SK-MEL-5 (cell line): ENCODE measurements around the gene CPHXL2. TPM values are rescaled to one million over a fixed set of nuclear protein-coding genes. Genes with fewer than 3 reads are reported as not detected.

Experiments
- DNase-seq: peaks from one replicate; pipeline ENCODE4 v3.0.0-alpha.2; 2016; ENCODE audit warnings: low read depth, low spot score
- in situ Hi-C: cut with HindIII; loops from 2 replicates; pipeline ENCODE4 v1.10.0; 2016; ENCODE audit warnings: low sequenced_read_pairs, high pct_unique_total_duplicates, low pct_unique_long_range_greater_than_20kb
- total RNA-seq: library from RNA; depleted of rRNA; stranded (reverse); fragments of >200 nt; shearing (Covaris generic); gene quantifications from 2 replicates; pipeline ENCODE4 v1.2.3, GENCODE V29; 2014

Gene CPHXL2
- total RNA-seq, 1 experiment from 2014 or later, result not detected

- in situ Hi-C loops, result no loop called here
- peak; percentile 92 for DNase-seq
Observed at GRCh38 chr16:75647492-75648264, 29.1 kb downstream of the CPHXL2 start, which contains the start of the genes KARS1 and TERF2IP. KARS1 (minus strand) TSS chr16:75647665; CDS start chr16:75647639, 26 bp downstream. TERF2IP (plus strand) TSS chr16:75647773; CDS start chr16:75647883, 110 bp downstream.

GRCh38 chr16:75647112-75647491 lies 29.7 kb downstream of the CPHXL2 start:
- no peak for DNase-seq
- in situ Hi-C loops, result no loop called here

- in situ Hi-C loops, result no loop called here
- no peak for DNase-seq
Observed at GRCh38 chr16:75644240-75645012, 32.4 kb downstream of the CPHXL2 start.

- in situ Hi-C loops, result no loop called here
- DNase-seq, result no peak
Observed at GRCh38 chr16:75640598-75640997, 36.2 kb downstream of the CPHXL2 start.

GRCh38 chr16:75635036-75635435 lies 41.8 kb downstream of the CPHXL2 start:
- in situ Hi-C loops, result no loop called here
- DNase-seq, result no peak

GRCh38 chr16:75632857-75633256 lies 44.0 kb downstream of the CPHXL2 start:
- in situ Hi-C loops, result no loop called here
- no peak for DNase-seq

GRCh38 chr16:75630052-75630451 lies 46.8 kb downstream of the CPHXL2 start:
- no peak for DNase-seq
- in situ Hi-C loops, result no loop called here

GRCh38 chr16:75629132-75629531 lies 47.7 kb downstream of the CPHXL2 start:
- no peak for DNase-seq
- in situ Hi-C loops, result no loop called here

GRCh38 chr16:75628351-75628750 lies 48.5 kb downstream of the CPHXL2 start:
- in situ Hi-C loops, result no loop called here
- no peak for DNase-seq

- in situ Hi-C loops, result no loop called here
- DNase-seq, result peak; percentile 60
Observed at GRCh38 chr16:75627851-75628250, 49.0 kb downstream of the CPHXL2 start.

GRCh38 chr16:75626806-75627205 lies 50.0 kb downstream of the CPHXL2 start:
- no peak for DNase-seq
- in situ Hi-C loops, result no loop called here

GRCh38 chr16:75624921-75625334 lies 51.9 kb downstream of the CPHXL2 start:
- in situ Hi-C loops, result no loop called here
- DNase-seq, result no peak

- peak; percentile 96 for DNase-seq
- in situ Hi-C loops, result no loop called here
Observed at GRCh38 chr16:75622761-75623605, 53.8 kb downstream of the CPHXL2 start, which contains the start of gene ADAT1. ADAT1 (minus strand) TSS chr16:75623281; CDS start chr16:75620799, 2,482 bp downstream.

GRCh38 chr16:75621170-75621477 lies 55.7 kb downstream of the CPHXL2 start:
- peak; percentile 47 for DNase-seq
- in situ Hi-C loops, result no loop called here

GRCh38 chr16:75620326-75621169 lies 56.3 kb downstream of the CPHXL2 start:
- no peak for DNase-seq
- in situ Hi-C loops, result no loop called here

GRCh38 chr16:75618780-75619179 lies 58.0 kb downstream of the CPHXL2 start:
- DNase-seq, result no peak
- in situ Hi-C loops, result no loop called here

- no peak for DNase-seq
- in situ Hi-C loops, result no loop called here
Observed at GRCh38 chr16:75617121-75617520, 59.7 kb downstream of the CPHXL2 start.
